ENCODE measurements around the gene KLHDC7B.

GRCh38 chr22:50581031-50581949 lies 35.6 kb downstream of the KLHDC7B start:
- no peak for TF ChIP-seq CTCF (IDR thresholded peaks at IDR 0.05)
- TF ChIP-seq POLR2A (IDR thresholded peaks at IDR 0.05), result no peak

All from adrenal gland (tissue), 5 donors.